NCI-H2171 treated with DMSO at 0.1 percent for 48 hours (cell line): Measurements from ENCODE around the gene SDHA.
A peak's percentile ranks its signal among the peaks of the same experiment; 100 is the strongest.
"Not testable (repeated sequence)": the region's sequence is repeated elsewhere in the genome, so short reads cannot be mapped to it uniquely, and the experiment has no call there.

Experiments used
- DNase-seq: peaks from one replicate; lab custom pipeline; 2025; lab: John Stamatoyannopoulos, UW

Gene SDHA

GRCh38 chr5:198516-199196 lies 19.5 kb upstream of the SDHA start:
- DNase-seq: no peak

- DNase-seq: no peak
Observed at GRCh38 chr5:199197-199949, 18.7 kb upstream of the SDHA start.

- DNase-seq: no peak
Observed at GRCh38 chr5:199950-200645, 18.0 kb upstream of the SDHA start.

GRCh38 chr5:200985-201384 lies 17.1 kb upstream of the SDHA start:
- DNase-seq: peak; percentile 58

- no peak for DNase-seq
Observed at GRCh38 chr5:201672-202071, 16.4 kb upstream of the SDHA start.

GRCh38 chr5:203246-203930 lies 14.7 kb upstream of the SDHA start:
- no peak for DNase-seq

GRCh38 chr5:204001-204400 lies 14.1 kb upstream of the SDHA start:
- no peak for DNase-seq

- DNase-seq: no peak
Observed at GRCh38 chr5:204462-204861, 13.7 kb upstream of the SDHA start.

GRCh38 chr5:204966-205670 lies 13.0 kb upstream of the SDHA start:
- no peak for DNase-seq

- DNase-seq: no peak
Observed at GRCh38 chr5:206406-206805, 11.7 kb upstream of the SDHA start.

GRCh38 chr5:206927-207536 lies 11.1 kb upstream of the SDHA start:
- DNase-seq: no peak

- DNase-seq: no peak
Observed at GRCh38 chr5:207599-207998, 10.5 kb upstream of the SDHA start.

- DNase-seq: no peak
Observed at GRCh38 chr5:208449-209114, 9.5 kb upstream of the SDHA start.

GRCh38 chr5:213803-214395 lies 4.2 kb upstream of the SDHA start:
- no peak for DNase-seq

GRCh38 chr5:215256-215655 lies 2.9 kb upstream of the SDHA start:
- DNase-seq: not testable (repeated sequence)

- DNase-seq: not testable (repeated sequence)
Observed at GRCh38 chr5:216076-216475, 2.0 kb upstream of the SDHA start.

GRCh38 chr5:218457-219291 lies 554 bp downstream of the SDHA start:
- no peak for DNase-seq

- DNase-seq: no peak
Observed at GRCh38 chr5:219460-219863, 1.3 kb downstream of the SDHA start.

- no peak for DNase-seq
Observed at GRCh38 chr5:219991-220390, 1.9 kb downstream of the SDHA start.
